LHCN-M2 (cell line): ENCODE data around the gene C16orf78. TPM values are rescaled to one million over a fixed set of nuclear protein-coding genes. Genes with fewer than 3 reads are reported as not detected.
"Not testable (repeated sequence)": the region's sequence is repeated elsewhere in the genome, so short reads cannot be mapped to it uniquely, and the experiment has no call there.

Experiments
- DNase-seq: peaks from one replicate; pipeline ENCODE4 v3.0.0-alpha.2; 2012; ENCODE audit warnings: low read depth
- total RNA-seq: library from RNA; depleted of rRNA; stranded (reverse); fragments of >200 nt; gene quantifications from 2 replicates; pipeline ENCODE4 v1.2.3, GENCODE V29; 2014

Gene C16orf78
- total RNA-seq, 1 experiment from 2014 or later, result not detected

GRCh38 chr16:49349446-49350168, 24.0 kb upstream of the C16orf78 start:
- DNase-seq, result no peak

DNA sequence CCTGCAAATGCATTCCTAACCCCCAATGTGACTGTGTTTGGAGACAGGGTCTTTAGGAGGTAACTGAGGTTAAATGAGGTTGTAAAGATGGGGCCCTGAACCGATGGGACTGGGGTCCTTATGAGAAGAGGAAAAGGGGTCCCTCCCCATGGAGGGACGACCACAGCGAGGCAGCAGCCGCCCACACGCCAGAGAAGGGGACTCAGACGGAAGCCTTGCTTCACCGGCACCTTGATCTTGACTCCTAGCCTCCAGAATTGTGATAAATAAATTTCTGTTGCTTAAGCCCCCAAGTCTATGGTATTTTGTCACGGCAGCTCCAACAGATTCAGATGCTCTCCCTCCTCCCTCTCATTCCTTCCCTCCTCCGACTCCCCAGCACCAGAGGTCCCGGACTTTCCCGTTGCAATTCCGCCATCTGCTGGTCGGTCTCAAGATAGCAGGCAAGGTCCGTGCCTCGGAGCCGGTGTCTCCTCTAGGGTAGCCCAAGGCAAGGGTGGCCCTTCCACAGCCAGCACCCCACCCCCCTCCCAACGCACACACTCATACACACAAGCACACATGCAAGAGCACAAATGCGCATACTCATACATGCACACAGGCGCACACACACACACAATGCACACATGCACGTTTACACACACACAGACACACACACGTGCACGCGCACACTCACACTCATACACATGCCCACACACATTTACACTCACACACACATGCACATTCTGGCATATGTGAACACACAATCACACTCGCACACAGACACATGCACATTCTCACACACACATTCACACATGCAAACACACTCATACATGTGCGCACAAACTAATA, 23.1 kb upstream of the C16orf78 start:
- DNase-seq, result peak; percentile 18

DNA sequence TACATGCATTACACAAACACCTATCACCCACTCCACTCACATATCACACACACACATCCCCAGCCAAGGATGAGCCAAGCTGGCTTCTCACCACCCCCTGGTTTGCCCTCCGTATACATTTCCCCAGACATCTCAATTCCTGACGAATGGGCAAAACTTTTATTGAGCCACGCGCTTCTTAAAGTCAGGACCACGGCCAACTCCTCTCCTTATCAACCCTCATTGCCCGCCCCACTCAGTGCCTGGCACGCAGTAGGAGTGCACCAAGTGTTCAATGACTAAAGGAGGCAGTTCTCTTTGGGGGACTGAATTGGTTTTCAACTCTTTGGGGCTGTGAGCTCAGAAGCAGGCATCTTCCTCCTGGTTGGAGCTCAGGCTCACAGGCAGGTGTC, 22.5 kb upstream of the C16orf78 start:
- DNase-seq, result no peak

GRCh38 chr16:49352892-49353291, 20.7 kb upstream of the C16orf78 start:
- no peak for DNase-seq

DNA sequence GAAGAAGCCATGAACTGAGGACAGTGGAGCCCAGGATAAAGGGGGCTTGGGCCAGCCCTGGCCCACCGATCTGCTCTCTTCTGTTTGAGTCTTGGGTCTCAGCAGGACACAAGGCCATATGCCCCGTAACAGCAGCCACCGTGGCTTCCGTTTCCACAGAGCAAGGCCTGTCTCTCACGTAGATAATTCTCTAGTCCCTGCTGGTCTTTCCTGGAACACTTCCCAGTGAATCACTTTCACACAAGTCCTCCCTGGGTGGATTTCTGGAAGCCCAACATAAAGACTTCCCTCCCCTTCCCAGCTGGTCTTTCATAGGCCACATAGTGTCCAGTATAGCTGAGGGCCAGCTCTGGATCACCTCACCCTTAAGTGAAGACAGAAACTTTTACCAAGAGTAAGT, 19.9 kb upstream of the C16orf78 start:
- DNase-seq, result no peak

DNA sequence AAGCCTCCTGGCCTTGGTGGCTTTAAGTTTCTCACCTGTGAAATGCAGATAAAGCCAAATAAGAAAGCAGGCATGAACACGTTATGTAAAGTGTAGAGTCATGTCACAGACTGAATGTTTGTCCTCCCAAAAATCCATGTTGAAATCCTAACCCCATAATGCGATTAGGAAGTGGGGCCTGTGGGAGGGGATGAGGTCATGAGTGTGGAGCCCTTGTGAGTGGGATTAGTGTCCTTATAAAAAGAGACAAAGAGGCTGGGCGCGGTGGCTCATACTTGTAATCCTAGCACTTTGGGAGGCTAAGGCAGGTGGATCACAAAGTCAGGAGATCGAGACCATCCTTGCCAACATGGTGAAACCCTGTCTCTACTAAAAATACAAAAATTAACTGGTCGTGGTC, 19.5 kb upstream of the C16orf78 start:
- no peak for DNase-seq

GRCh38 chr16:49354991-49355390, 18.6 kb upstream of the C16orf78 start:
- DNase-seq, result no peak

DNA sequence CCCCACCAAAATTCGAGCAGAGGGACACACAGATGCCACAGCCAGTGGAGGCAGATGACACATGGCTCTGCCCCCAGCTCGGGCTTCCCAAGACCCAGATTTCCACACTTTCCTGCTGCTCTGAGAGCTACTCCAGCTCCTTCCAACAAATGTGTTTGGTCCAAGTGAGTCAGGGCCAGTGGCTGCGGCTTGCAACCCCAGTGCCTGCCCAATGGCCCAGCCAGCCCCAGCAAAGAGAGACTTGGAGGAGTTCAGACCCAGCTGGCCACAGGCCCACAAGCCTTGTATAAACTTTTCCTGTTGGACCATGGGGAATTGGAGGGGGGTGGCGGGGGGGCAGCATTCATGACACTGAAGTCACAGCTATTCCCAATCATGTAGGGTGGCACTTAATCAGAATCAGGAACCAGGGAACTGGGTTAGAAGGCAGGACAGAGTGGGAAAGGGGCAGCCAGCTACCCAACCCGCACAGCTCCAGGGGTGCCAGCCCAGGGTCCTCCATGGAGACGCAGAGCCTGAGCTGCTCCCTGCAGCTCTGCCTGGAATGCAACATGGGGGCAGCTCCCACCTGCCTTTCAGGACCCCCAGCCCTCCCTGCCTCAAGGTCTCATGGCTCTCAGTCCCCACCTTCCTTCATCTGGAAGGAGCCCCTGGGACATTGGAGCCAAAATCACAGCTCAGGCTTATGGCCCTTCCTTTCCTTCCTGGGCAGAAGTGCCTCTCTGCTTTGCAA, 17.5 kb upstream of the C16orf78 start:
- DNase-seq, result no peak

GRCh38 chr16:49356728-49357488, 16.7 kb upstream of the C16orf78 start:
- no peak for DNase-seq

DNA sequence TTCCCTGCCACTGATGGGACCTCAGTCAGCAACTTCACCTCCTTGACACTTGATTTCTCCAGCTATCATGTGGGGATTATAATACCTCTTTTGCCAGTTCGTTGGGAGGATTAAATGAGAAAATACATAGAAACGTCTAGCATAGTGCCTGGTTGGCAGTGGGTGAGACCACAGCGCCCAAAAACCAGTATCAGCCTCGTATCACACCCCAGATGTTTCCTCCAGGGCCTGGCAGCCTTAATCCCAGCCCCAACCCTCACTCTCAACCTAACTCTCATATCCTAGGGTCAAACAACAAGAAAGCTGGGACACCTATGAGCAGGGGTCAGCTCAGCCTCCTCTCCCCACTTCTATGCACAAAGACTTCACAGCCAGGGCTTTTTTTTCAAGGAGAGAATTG, 14.0 kb upstream of the C16orf78 start:
- DNase-seq, result no peak

DNA sequence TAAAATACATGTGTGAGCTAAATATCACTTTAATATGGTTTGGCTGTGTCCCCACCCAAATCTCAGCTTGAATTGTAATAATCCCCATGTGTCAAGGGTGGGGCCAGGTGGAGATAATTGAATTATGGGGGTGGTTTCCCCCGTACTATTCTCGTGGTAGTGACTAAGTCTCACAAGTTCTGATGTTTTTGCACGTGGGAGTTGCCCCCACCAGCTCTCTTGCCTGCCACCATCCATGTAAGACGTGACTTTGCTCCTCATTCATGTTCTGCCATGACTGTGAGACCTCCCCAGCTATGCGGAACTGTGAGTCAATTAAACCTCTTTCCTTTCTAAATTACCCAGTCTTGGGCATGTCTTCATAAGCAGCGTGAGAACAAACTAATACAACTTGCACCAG, 11.9 kb upstream of the C16orf78 start:
- DNase-seq, result not testable (repeated sequence)

GRCh38 chr16:49362230-49362629, 11.4 kb upstream of the C16orf78 start:
- no peak for DNase-seq

GRCh38 chr16:49365711-49366509, 7.7 kb upstream of the C16orf78 start:
- DNase-seq, result no peak

DNA sequence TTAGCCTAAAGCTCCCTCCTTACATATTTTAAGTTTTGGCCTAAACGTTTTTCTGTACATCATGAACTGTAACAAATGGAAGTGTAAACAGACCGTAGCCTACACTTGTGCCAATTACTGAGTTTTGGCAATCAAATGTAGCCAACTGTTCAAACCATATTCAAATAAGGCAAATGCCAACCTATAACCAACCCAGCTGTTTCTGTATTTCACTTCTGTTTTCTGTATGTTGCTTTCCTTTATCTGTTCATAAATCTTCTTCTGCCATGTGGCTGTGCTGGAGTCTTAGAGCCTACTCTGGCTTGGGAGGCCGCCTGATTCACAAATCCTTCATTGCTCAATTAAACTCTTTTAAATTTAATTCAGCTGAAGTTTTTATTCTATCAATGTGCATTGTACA, 6.9 kb upstream of the C16orf78 start:
- DNase-seq, result no peak

GRCh38 chr16:49369651-49370611, 3.7 kb upstream of the C16orf78 start:
- DNase-seq, result no peak

- no peak for DNase-seq
Measured at GRCh38 chr16:49376206-49376605, 2.6 kb downstream of the C16orf78 start.

DNA sequence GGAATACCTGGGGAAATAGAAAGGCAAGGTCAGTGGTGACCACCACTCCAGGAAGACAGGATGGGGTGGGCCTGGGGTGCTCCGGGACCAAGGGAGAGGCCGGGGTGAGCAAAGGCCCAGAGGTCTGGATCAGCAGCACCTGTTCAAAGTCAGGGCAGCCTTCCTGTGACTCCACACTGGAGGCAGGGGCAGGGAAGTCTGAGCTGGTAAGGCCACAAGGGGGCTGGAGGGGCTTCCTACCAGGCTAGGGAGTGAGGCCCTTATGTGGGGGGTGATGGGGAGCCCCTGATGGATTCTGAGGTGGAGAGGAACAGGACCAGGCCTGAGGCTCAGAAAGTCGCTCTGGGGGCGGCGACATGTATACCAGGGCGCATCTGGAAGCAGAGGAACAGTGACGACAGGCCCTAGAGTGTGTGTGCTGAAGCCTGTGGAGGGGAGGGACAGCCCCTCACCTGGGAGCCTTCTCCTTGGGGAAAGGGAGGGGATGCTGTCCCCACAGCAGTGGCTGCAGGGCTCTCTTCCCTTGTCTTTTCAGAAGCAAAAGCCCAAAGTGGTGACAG, 3.7 kb downstream of the C16orf78 start:
- no peak for DNase-seq

DNA sequence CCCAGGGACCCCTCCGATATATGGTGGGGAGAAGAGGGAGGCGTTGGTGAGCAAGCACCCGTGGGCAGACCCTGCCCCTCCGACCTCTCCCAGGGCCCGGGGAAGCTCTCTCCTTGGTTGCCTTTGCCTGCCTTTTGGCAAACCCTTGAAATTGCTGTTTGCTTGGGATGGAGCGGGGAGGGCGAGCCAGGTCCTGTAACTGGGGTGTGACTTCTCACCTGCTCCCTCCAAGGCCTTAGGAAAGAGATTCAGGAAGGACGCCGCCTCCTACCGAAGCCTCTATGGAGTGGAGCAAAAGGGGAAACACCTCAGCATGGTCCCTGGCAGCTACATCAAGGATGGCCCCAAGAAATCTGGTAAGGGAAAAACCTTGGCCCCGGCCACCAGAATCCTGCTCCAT, 4.6 kb downstream of the C16orf78 start:
- no peak for DNase-seq

GRCh38 chr16:49378816-49379215, 5.2 kb downstream of the C16orf78 start:
- no peak for DNase-seq
